H1 (cell line): ENCODE data around the gene ADRA2C.

Experiments used
- CTCF ChIP-seq, 3 experiments: IDR thresholded peaks; 1 replicate in 2 of 3; 2 replicates in 1 of 3; pipeline versions ENCODE4 v1.5.1 to v1.6.1; 2011; ENCODE audit warnings: low read length in 3 of 3, mild to moderate bottlenecking in 3 of 3, inconsistent platforms in 2 of 3, low read depth in 1 of 3, moderate library complexity in 1 of 3; ENCODE audit not compliant: insufficient read depth in 1 of 3; ENCODE audit errors: control extremely low read depth in 1 of 3
- GTF2F1 ChIP-seq: IDR thresholded peaks from 2 replicates; pipeline ENCODE4 v1.6.1; 2012; ENCODE audit warnings: low read depth, low read length, improper control_type of control experiment, borderline replicate concordance
- MAX ChIP-seq: IDR thresholded peaks from 2 replicates; pipeline ENCODE4 v1.6.1; 2012; ENCODE audit warnings: inconsistent platforms
- PHF8 ChIP-seq: fragments of 200-600 bp; sonication (generic); conservative IDR thresholded peaks from 2 replicates; pipeline ENCODE4 v1.7.1; 2012; ENCODE audit warnings: low read depth, mild to moderate bottlenecking, inconsistent platforms, low read length, moderate library complexity
- POLR2A ChIP-seq, 2 experiments: IDR thresholded peaks; 1 replicate in 1 of 2; 2 replicates in 1 of 2; pipeline ENCODE4 v1.6.1; 2011; ENCODE audit warnings: low read depth in 2 of 2, low read length in 2 of 2, mild to moderate bottlenecking in 2 of 2; ENCODE audit errors: control extremely low read depth in 1 of 2
- POLR2AphosphoS5 ChIP-seq: IDR thresholded peaks from 2 replicates; pipeline ENCODE4 v1.6.1; 2011; ENCODE audit warnings: low read depth, low read length
- SIN3A ChIP-seq, 2 experiments: IDR thresholded peaks in 1 of 2; conservative IDR thresholded peaks in 1 of 2; 2 replicates each; pipeline ENCODE4 v1.6.1; 2011 to 2012; ENCODE audit warnings: low read length in 2 of 2, improper control_type of control experiment in 1 of 2, low read depth in 1 of 2, mild to moderate bottlenecking in 1 of 2

GRCh38 chr4:3783693-3784306, 17.6 kb downstream of the ADRA2C start:
- TF ChIP-seq CTCF (IDR thresholded peaks at IDR 0.05; ENCODE audit: control extremely low read depth in 1 of 3, insufficient read depth in 1 of 3, low read depth in 1 of 3, low read length in 3 of 3), result peak in 2 of 3 experiments; percentile 79 to 81; a peak in 3 of 4 replicates
- no peak for TF ChIP-seq POLR2A (IDR thresholded peaks at IDR 0.05; ENCODE audit: control extremely low read depth in 1 of 2, low read depth in 2 of 2, low read length in 2 of 2)
- TF ChIP-seq GTF2F1, result no peak
- no peak for TF ChIP-seq POLR2AphosphoS5
- no peak for TF ChIP-seq MAX
- no peak for TF ChIP-seq PHF8
- no peak for TF ChIP-seq SIN3A (conservative IDR thresholded peaks at IDR 0.05 in 1 of 2, IDR thresholded peaks at IDR 0.05 in 1 of 2; ENCODE audit: low read depth in 1 of 2, low read length in 2 of 2)
